ENCODE results near the gene HORMAD2. TPM values are rescaled to one million over a fixed set of nuclear protein-coding genes. Genes with fewer than 3 reads are reported as not detected.

Gene HORMAD2
- total RNA-seq, 1 experiment from 2014 or later, result not detected

DNA sequence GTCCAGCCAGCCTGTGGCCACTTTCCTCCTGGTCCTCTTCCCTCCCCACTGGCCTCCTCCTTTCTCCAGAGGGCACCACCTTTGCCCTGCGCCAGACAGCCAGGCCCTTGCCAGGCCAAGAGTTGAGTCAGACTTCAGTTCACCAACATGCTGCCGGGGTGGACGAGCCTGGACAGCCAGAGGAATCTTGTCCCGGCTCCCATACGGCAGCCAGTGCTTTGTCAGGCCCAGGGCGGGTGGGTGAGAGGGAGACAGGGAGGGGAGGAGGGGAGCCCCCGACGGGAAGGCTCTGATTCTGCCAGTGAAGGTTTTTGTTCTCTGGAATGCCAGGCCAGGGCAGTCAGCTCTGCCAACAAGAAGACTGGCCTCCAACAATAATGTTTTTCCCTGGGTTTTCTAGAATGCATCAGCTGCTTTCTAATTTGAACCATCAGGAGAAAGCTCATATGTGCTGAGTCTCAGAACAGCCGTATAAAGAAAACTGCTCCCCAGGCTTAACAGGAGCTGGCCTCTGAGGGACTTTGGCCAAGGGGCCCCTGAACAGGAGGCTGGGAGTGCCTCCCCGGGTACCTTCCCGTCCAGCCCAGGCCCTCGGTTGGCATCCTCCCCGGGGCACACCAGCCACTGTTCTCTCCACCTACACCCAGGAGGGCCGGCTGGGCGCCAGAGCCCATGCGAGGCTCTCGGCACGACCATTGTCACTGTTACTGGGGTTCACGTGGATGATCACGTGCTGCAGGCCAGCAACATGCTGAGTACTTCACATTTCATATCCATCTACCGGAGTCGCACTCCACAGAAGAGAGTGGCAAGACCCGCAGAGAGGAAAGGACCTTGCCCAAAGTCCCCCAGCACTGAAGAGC, 137.7 kb downstream of the HORMAD2 start:
- H3K4me1 ChIP-seq (ENCODE audit: insufficient read depth, low read length), result peaks cover 18% of the 10 kb centered on the region
- no peaks in the 10 kb centered on the region for H4K20me1 ChIP-seq (ENCODE audit: low read length)
- TF ChIP-seq CTCF (conservative IDR thresholded peaks at IDR 0.05; ENCODE audit: low read depth, low read length), result no peak
- no peak for TF ChIP-seq EZH2 (IDR thresholded peaks at IDR 0.05; ENCODE audit: low read length, unreplicated experiment)
- TF ChIP-seq EZH2phosphoT487 (IDR thresholded peaks at IDR 0.05; ENCODE audit: borderline replicate concordance, low read length), result no peak
- H3K27me3 ChIP-seq (ENCODE audit: low read length), result no peaks in the 10 kb centered on the region
- H3F3A ChIP-seq (ENCODE audit: low read length, unreplicated experiment), result no peaks in the 10 kb centered on the region
- no peak for ATAC-seq
- no peaks in the 10 kb centered on the region for H3K9me2 ChIP-seq (replicated peaks; ENCODE audit: low read length)
- POLR2A ChIA-PET (ENCODE audit: unreplicated experiment), result no interaction called here
- H3K9ac ChIP-seq (ENCODE audit: low read length), result no peak overlapping the region
- no peak overlapping the region for H3K27ac ChIP-seq (ENCODE audit: low read length)
- H3K4me3 ChIP-seq (ENCODE audit: low read length), result no peak overlapping the region
- no peaks in the 10 kb centered on the region for H3K9me3 ChIP-seq (ENCODE audit: low read length)
- CTCF ChIA-PET, result no interaction called here
- BruUV-seq (replicated peaks), result no TSS peak
- no peak overlapping the region for H3K4me2 ChIP-seq (ENCODE audit: low read length)
- H2AFZ ChIP-seq (ENCODE audit: low read length), result no peak overlapping the region
- DNase-seq, result no peak
- no peaks in the 10 kb centered on the region for H3K79me2 ChIP-seq (ENCODE audit: low read length)
- H3K36me3 ChIP-seq (ENCODE audit: low read depth, low read length), result no peaks in the 10 kb centered on the region
- intact Hi-C loops (cut with micrococcal nuclease), result no loop called here

GRCh38 chr22:30219049-30219654, 138.9 kb downstream of the HORMAD2 start:
- ChIA-PET POLR2A (ENCODE audit: unreplicated experiment) (no interaction called here), CTCF (no interaction called here)
- H2AFZ ChIP-seq (ENCODE audit: low read length), result no peak overlapping the region
- DNase-seq (no peak), ATAC-seq (no peak)
- no peaks in the 10 kb centered on the region for H3K27me3 ChIP-seq (ENCODE audit: low read length)
- no peaks in the 10 kb centered on the region for H3K9me3 ChIP-seq (ENCODE audit: low read length)
- intact Hi-C loops (cut with micrococcal nuclease), result no loop called here
- H3K9ac ChIP-seq (ENCODE audit: low read length), result no peak overlapping the region
- no peaks in the 10 kb centered on the region for H4K20me1 ChIP-seq (ENCODE audit: low read length)
- peaks cover 18% of the 10 kb centered on the region for H3K4me1 ChIP-seq (ENCODE audit: insufficient read depth, low read length)
- H3K79me2 ChIP-seq (ENCODE audit: low read length), result no peaks in the 10 kb centered on the region
- TF ChIP-seq EZH2 (IDR thresholded peaks at IDR 0.05; ENCODE audit: low read length, unreplicated experiment) (no peak), CTCF (conservative IDR thresholded peaks at IDR 0.05; ENCODE audit: low read depth, low read length) (no peak), EZH2phosphoT487 (IDR thresholded peaks at IDR 0.05; ENCODE audit: borderline replicate concordance, low read length) (no peak)
- H3K4me3 ChIP-seq (ENCODE audit: low read length), result no peak overlapping the region
- no TSS peak for BruUV-seq (replicated peaks)
- no peak overlapping the region for H3K27ac ChIP-seq (ENCODE audit: low read length)
- H3K9me2 ChIP-seq (replicated peaks; ENCODE audit: low read length), result no peaks in the 10 kb centered on the region
- no peaks in the 10 kb centered on the region for H3K36me3 ChIP-seq (ENCODE audit: low read depth, low read length)
- H3F3A ChIP-seq (ENCODE audit: low read length, unreplicated experiment), result peaks cover 3% of the 10 kb centered on the region
- no peak overlapping the region for H3K4me2 ChIP-seq (ENCODE audit: low read length)

Measured in PC-3 (cell line).